Activated CD8-positive, alpha-beta memory T cell treated with anti-CD3 and anti-CD28 coated beads for 1 hour (primary cell): Measurements from ENCODE around the gene NACC1.

Experiments
- DNase-seq, 2 donors: peaks; one replicate each; pipeline ENCODE4 v3.0.0-alpha.2; 2020; ENCODE audit warnings: low read depth in 1 of 2; ENCODE audit errors: extremely low read depth in 1 of 2

NACC1 gene

GRCh38 chr19:13118424-13119193, 545 bp downstream of the NACC1 start:
- no peak for DNase-seq

DNA sequence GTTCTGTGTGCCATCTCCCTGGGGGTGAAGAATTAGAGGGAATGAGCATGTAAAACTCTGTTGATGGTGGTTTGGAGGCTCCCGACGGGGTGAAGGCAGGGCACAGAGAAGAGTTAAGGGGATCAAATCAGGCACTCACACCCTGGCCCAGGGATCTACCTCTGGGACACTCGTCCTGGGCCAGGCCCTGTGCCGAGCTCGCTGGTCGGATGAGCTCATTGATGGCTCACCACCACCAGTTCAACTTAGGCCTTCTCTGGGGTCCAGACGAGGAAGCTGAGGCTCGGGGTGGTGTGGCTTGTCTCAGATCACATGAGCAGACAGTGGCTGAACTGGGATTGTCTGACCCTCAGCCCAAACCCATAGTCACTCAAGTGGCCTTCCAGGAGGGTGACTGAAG, 1.6 kb downstream of the NACC1 start:
- no peak for DNase-seq

GRCh38 chr19:13120031-13120430, 2.0 kb downstream of the NACC1 start:
- no peak for DNase-seq

- no peak for DNase-seq
These were observed 2.8 kb downstream of the NACC1 start for GRCh38 chr19:13120817-13121216.

GRCh38 chr19:13121551-13122274, 3.6 kb downstream of the NACC1 start:
- no peak for DNase-seq

DNA sequence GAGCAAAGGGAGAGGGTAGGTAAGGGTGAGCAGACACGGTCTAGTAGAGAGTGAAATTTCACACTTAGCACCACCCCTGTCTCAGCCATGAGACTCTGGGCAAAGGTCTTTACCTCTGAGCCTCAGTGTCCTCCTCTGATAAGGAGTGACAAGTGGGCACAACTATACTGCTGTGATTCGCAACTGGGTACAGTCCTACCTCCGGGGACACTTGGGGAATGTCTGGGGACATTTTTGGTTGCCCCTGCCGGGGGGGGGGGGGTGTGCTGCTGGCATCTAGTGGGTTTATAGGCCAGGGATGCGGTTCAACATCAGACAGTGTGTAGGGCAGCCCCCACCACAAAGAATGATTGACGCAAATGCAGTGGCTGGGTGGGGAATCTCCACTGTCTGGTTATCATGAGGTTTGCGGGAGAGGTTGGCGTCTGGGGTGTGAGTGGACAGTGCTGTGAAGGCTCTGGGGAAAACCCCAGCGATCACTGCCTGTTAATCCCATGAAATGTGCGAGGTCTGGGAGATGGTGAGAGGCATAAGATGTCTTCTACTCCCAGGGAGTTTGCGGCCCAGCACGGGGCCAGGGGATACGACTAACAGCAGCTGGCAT, 4.3 kb downstream of the NACC1 start:
- no peak for DNase-seq

DNA sequence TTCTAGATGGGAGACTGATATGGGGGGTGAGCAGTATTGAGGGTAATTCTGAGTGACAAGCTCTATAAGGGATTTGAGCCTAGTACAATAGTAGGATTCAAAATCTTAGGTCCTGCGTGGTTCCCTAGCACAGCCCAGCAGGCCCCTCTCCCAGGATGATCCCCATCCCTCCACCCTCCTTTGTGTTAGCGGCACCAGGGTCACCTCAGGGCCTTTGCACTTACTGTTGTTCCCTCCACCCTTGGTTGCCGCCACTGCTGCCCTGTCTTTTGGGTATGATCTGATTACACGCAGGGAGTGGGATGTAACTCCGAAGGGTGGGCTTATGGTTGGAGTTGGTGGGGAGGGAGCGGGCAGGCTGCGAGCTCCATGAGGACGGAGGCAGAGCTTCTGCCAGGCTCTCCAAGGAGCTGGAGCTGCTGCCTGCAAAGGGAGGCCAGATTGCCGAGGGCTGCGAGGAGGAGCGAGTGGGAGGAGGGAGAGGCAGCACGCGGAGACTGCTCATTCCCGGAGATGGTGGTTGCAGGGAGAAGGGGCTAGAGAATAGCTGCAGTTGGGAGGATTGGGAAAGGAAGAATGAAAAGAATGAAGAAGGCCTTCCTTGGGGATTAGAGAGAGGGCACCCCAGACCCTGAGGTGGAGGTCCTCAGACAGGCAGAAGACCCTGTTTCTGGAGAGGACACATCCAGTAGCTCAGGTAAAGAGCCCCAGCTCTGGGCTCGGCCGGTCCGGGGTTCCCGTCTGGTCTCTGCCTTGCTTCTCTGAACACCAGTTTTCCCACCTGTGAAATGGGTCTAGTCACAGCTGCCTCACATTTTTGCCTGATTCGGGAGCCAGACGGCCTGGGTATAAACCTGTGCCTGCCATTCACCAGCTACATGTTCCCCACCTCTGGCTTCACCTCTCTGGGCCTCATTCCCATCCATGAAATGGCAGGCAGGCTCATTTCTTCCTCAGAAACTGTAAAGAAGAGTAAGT, 5.2 kb downstream of the NACC1 start:
- DNase-seq, result no peak

DNA sequence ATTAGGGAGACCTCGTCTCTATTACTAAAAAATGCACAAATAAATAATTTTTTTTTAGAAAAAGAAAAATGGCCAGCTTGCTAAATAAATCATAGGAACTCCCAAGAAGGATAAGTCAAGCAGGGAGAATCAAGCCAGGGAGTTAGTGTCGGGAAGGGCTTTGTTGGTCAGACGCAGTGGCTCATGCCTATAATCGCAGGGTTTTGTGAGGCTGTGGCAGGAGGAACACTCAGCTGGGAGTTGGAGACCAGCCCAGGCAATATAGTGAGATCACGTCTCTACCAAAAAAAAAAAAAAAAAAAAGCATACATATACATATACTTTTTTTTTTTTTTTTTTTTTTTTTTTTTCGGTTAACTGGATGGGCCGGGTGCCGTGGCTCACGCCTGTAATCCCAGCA, 9.0 kb downstream of the NACC1 start:
- DNase-seq, result no peak

GRCh38 chr19:13127811-13128575, 9.9 kb downstream of the NACC1 start:
- DNase-seq, result no peak

- DNase-seq, result no peak
These were observed 10.5 kb downstream of the NACC1 start for GRCh38 chr19:13128583-13128982.

DNA sequence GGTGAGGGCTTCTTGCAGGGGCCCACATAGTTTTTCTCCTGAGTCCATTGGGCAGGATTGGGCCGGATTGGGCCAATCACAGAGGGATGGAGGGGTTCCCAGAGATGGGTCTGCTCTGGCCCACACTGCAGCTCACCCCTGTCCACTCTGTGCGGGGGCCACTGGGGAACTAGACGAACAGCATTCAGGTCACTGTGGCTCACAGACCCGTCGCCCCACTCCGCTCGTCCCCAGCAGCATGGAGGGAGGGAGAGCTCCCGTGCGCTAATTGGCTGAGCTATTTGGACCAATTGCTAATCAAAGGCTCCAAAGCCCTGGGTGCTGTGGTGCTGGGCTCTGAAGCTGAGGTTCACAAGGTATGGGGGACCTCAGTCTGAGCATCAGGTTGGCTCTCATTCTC, 11.3 kb downstream of the NACC1 start:
- no peak for DNase-seq

GRCh38 chr19:13130886-13131490, 12.9 kb downstream of the NACC1 start:
- DNase-seq, result no peak

DNA sequence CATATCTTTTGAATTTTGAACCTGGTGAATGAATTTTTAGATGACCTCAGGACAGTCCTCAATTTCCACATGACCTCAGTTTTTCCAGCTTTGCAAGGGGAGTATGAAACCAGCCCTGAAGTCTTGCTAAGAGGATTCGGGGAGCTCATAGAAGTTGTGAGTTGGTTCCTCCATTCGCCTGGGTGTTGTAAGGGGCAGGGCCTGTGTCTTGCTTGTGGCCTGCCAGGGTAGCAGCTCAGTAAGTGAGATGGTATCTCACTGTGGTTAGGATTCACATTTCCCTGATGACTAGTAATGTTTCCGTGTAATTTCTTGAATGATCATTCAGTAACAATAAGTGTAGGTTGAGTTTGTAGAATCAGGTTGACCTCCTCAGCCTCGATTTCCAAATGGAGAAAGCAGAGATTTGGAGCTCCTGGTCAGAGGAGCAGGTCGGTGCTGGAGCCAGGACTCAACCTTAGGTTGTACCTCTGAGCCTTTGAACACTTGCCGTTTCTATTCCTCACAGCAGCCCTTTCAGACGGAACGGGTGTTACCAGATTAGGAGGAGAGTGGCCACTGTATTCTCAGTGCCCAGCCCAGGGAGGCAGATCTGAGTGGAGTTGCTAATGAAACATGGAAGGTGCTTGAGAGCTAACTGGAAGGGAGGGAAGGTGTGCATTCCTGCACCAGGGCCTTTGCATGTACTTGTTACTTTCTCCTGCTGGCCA, 14.6 kb downstream of the NACC1 start:
- DNase-seq, result peak in 1 of 2 donors; percentile 37

- DNase-seq, result no peak
These were observed 15.3 kb downstream of the NACC1 start for GRCh38 chr19:13133241-13133870.

GRCh38 chr19:13134626-13135025, 16.6 kb downstream of the NACC1 start:
- DNase-seq, result no peak

DNA sequence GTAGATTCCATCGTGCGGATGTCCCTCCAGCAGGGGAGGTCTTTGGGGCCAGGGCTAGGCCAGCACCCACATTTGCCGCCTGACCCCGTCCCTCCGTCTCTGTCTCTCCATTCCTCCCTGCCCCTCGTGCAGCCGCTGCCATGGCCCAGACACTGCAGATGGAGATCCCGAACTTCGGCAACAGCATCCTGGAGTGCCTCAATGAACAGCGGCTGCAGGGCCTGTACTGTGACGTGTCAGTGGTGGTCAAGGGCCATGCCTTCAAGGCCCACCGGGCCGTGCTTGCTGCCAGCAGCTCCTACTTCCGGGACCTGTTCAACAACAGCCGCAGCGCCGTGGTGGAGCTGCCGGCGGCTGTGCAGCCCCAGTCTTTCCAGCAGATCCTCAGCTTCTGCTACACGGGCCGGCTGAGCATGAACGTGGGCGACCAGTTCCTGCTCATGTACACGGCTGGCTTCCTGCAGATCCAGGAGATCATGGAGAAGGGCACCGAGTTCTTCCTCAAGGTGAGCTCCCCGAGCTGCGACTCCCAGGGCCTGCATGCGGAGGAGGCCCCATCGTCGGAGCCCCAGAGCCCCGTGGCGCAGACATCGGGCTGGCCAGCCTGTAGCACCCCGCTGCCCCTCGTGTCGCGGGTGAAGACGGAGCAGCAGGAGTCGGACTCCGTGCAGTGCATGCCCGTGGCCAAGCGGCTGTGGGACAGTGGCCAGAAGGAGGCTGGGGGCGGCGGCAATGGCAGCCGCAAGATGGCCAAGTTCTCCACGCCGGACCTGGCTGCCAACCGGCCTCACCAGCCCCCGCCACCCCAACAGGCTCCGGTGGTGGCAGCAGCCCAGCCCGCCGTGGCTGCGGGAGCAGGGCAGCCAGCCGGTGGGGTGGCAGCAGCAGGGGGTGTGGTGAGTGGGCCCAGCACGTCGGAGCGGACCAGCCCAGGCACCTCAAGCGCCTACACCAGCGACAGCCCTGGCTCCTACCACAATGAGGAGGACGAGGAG, 17.3 kb downstream of the NACC1 start:
- no peak for DNase-seq

- DNase-seq, result no peak
These were observed 19.3 kb downstream of the NACC1 start for GRCh38 chr19:13137290-13137794.
